ENCODE results near the gene ZNF691. TPM values are rescaled to one million over a fixed set of nuclear protein-coding genes. Genes with fewer than 3 reads are reported as not detected.
A peak's percentile ranks its signal among the peaks of the same experiment; 100 is the strongest.

ZNF691 gene, protein sequence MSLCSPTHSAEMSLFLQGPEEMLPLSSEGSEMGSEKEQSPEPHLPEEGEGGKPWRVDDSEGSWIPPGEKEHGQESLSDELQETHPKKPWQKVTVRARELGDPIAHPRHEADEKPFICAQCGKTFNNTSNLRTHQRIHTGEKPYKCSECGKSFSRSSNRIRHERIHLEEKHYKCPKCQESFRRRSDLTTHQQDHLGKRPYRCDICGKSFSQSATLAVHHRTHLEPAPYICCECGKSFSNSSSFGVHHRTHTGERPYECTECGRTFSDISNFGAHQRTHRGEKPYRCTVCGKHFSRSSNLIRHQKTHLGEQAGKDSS
- 1 to 10 TPM; 6.9 to 7.5 TPM for total RNA-seq

GRCh38 chr1:42846257-42847110 is at the start of gene ZNF691:
Gene ZNF691, plus strand, starts transcription at chr1:42846613. Its CDS starts 3,046 bp downstream, at chr1:42849659.
- Mint-ChIP-seq H3K36me3 (ENCODE audit: low read depth) (peaks cover 49% of the 10 kb centered on the region), H3K4me3 (peak within 1 kb of the TSS; percentile 92), H3K27ac (peak within 1 kb of the TSS; percentile 84), H3K27me3 (no peaks in the 10 kb centered on the region), H3K4me1 (ENCODE audit: low read depth) (peaks cover 28% of the 10 kb centered on the region), H3K9me3 (peaks cover 5% of the 10 kb centered on the region)
- DNase-seq, result peak; percentile 95
- intact Hi-C loops (cut with micrococcal nuclease), result no loop called here
- TF ChIP-seq, protein P1, sequence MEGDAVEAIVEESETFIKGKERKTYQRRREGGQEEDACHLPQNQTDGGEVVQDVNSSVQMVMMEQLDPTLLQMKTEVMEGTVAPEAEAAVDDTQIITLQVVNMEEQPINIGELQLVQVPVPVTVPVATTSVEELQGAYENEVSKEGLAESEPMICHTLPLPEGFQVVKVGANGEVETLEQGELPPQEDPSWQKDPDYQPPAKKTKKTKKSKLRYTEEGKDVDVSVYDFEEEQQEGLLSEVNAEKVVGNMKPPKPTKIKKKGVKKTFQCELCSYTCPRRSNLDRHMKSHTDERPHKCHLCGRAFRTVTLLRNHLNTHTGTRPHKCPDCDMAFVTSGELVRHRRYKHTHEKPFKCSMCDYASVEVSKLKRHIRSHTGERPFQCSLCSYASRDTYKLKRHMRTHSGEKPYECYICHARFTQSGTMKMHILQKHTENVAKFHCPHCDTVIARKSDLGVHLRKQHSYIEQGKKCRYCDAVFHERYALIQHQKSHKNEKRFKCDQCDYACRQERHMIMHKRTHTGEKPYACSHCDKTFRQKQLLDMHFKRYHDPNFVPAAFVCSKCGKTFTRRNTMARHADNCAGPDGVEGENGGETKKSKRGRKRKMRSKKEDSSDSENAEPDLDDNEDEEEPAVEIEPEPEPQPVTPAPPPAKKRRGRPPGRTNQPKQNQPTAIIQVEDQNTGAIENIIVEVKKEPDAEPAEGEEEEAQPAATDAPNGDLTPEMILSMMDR (IDR thresholded peaks at IDR 0.05), result peak; percentile 25
- ChIA-PET POLR2A (interaction anchor here (0.6 to 2.9 kb wide), 11 partner anchors 12 to 325 kb away, joined by 3 to 10 read pairs (median 3); partner anchors contain the start of genes C1orf50, ERMAP, P3H1 and SVBP), CTCF (interaction anchor here (0.9 to 4.0 kb wide), 19 partner anchors 8 to 390 kb away, joined by 3 to 16 read pairs (median 4); partner anchors contain the start of genes C1orf50, P3H1, PPCS and SVBP)
- ATAC-seq, result peak; percentile 96

DNA sequence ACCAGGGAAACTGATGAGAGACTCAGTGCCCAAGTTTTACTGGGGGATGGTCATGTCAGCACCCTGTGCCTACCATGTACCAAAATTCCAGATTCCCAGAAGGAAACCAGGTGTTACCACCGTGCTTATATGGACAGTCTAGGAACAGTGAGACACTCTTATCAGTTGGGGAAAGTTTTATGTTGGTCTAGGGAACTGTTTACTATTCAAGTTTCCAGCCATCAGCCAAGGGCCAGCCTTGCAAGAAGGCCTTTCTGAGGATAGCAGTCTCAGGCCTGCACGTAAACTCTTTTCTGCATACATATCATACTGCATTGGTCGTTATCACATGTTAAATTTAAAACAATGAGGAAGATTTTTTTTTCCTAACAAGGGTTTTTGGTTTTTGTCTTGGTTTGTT is 49.0 kb upstream of the ZNF691 start:
- intact Hi-C loops (cut with micrococcal nuclease), result no loop called here
- H3K4me1 Mint-ChIP-seq (ENCODE audit: low read depth), result no peaks in the 10 kb centered on the region
- POLR2A ChIA-PET, result interaction anchor here (0.6 kb wide), 1 partner anchor 18 kb away, joined by 3 read pairs; no protein-coding TSS in a partner anchor
- peaks cover 3% of the 10 kb centered on the region for H3K27me3 Mint-ChIP-seq
- no peaks in the 10 kb centered on the region for H3K36me3 Mint-ChIP-seq (ENCODE audit: low read depth)
- no peak overlapping the region for H3K27ac Mint-ChIP-seq
- H3K9me3 Mint-ChIP-seq, result no peaks in the 10 kb centered on the region
- CTCF ChIA-PET, result no interaction called here
- TF ChIP-seq, protein P1 (IDR thresholded peaks at IDR 0.05), result no peak
- no peak for ATAC-seq
- no peak overlapping the region for H3K4me3 Mint-ChIP-seq
- no peak for DNase-seq

DNA sequence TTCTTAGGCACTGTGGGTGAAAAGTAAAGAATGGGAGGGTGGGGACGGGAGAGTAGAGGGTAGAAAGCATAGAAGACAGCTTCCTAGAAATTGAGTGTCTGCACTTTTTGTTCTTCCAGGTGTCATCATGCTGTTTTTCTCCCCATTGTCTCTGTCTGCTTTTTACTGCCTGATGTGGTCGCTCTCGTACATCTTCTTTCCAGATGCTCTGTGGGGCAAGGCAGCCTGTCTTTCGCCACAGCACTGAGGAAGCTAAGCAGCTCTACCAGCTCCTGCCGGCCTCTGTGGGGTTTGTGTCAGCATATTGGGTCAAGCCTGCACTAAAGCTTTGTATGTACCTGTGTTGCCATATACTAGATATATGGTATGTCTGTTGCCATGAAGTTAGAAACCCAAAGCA is 48.4 kb upstream of the ZNF691 start:
- TF ChIP-seq, protein P1 (IDR thresholded peaks at IDR 0.05), result no peak
- H3K4me1 Mint-ChIP-seq (ENCODE audit: low read depth), result no peaks in the 10 kb centered on the region
- no peak overlapping the region for H3K4me3 Mint-ChIP-seq
- intact Hi-C loops (cut with micrococcal nuclease), result no loop called here
- H3K27ac Mint-ChIP-seq, result no peak overlapping the region
- no peaks in the 10 kb centered on the region for H3K36me3 Mint-ChIP-seq (ENCODE audit: low read depth)
- DNase-seq, result no peak
- ChIA-PET POLR2A (no interaction called here), CTCF (no interaction called here)
- H3K27me3 Mint-ChIP-seq, result peaks cover 3% of the 10 kb centered on the region
- H3K9me3 Mint-ChIP-seq, result no peaks in the 10 kb centered on the region
- ATAC-seq, result no peak

- DNase-seq (no peak), ATAC-seq (no peak)
- H3K4me3 Mint-ChIP-seq, result no peak overlapping the region
- TF ChIP-seq, protein P1 (IDR thresholded peaks at IDR 0.05), result no peak
- POLR2A ChIA-PET, result interaction anchor here (1.5 kb wide), 1 partner anchor 10 kb away, joined by 4 read pairs; no protein-coding TSS in a partner anchor
- no peaks in the 10 kb centered on the region for H3K27me3 Mint-ChIP-seq
- CTCF ChIA-PET, result interaction anchor here (1.0 kb wide), 1 partner anchor 111 kb away, joined by 3 read pairs; no protein-coding TSS in a partner anchor
- H3K36me3 Mint-ChIP-seq (ENCODE audit: low read depth), result peaks cover 6% of the 10 kb centered on the region
- intact Hi-C loops (cut with micrococcal nuclease), result no loop called here
- no peaks in the 10 kb centered on the region for H3K9me3 Mint-ChIP-seq
- no peaks in the 10 kb centered on the region for H3K4me1 Mint-ChIP-seq (ENCODE audit: low read depth)
- no peak overlapping the region for H3K27ac Mint-ChIP-seq
Measured at GRCh38 chr1:42801832-42802473, 44.5 kb upstream of the ZNF691 start.
